ENCODE data around the gene PCDHGA9.

DNA sequence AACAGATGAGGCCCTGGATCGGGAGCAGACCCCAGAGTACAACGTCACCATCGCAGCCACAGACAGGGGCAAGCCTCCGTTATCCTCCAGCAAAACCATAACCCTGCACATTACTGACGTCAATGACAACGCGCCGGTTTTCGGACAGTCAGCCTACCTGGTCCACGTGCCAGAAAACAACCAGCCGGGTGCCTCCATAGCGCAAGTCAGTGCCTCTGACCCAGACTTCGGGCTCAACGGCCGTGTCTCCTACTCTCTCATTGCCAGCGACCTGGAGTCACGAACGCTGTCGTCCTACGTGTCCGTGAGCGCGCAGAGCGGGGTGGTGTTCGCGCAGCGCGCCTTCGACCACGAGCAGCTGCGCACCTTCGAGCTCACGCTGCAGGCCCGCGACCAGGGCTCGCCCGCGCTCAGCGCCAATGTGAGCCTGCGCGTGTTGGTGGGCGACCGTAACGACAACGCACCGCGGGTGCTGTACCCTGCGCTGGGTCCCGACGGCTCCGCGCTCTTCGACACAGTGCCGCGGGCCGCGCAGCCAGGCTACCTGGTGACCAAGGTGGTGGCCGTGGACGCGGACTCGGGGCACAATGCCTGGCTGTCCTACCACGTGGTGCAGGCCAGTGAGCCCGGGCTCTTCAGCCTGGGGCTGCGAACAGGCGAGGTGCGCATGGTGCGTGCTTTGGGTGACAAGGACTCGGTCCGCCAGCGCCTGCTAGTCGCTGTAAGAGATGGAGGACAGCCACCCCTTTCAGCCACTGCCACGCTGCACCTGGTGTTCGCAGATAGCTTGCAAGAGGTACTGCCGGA lies 16.7 kb downstream of the PCDHGA9 start:
- TF ChIP-seq GABPA (tag; conservative IDR thresholded peaks at IDR 0.05; ENCODE audit: low read depth) = no peak
- TF ChIP-seq POLR2AphosphoS5 (IDR thresholded peaks at IDR 0.05; ENCODE audit: control insufficient read depth, insufficient read depth, low read depth, low read length) = no peak
- no peak for TF ChIP-seq TRIM24 (IDR thresholded peaks at IDR 0.05)
- TF ChIP-seq RCOR1 (IDR thresholded peaks at IDR 0.05; ENCODE audit: borderline replicate concordance in 1 of 2, low read depth in 2 of 2, low read length in 2 of 2) = no peak
- no peak for TF ChIP-seq EZH2 (IDR thresholded peaks at IDR 0.05; ENCODE audit: borderline replicate concordance, low read depth, low read length)
- TF ChIP-seq, protein P1, sequence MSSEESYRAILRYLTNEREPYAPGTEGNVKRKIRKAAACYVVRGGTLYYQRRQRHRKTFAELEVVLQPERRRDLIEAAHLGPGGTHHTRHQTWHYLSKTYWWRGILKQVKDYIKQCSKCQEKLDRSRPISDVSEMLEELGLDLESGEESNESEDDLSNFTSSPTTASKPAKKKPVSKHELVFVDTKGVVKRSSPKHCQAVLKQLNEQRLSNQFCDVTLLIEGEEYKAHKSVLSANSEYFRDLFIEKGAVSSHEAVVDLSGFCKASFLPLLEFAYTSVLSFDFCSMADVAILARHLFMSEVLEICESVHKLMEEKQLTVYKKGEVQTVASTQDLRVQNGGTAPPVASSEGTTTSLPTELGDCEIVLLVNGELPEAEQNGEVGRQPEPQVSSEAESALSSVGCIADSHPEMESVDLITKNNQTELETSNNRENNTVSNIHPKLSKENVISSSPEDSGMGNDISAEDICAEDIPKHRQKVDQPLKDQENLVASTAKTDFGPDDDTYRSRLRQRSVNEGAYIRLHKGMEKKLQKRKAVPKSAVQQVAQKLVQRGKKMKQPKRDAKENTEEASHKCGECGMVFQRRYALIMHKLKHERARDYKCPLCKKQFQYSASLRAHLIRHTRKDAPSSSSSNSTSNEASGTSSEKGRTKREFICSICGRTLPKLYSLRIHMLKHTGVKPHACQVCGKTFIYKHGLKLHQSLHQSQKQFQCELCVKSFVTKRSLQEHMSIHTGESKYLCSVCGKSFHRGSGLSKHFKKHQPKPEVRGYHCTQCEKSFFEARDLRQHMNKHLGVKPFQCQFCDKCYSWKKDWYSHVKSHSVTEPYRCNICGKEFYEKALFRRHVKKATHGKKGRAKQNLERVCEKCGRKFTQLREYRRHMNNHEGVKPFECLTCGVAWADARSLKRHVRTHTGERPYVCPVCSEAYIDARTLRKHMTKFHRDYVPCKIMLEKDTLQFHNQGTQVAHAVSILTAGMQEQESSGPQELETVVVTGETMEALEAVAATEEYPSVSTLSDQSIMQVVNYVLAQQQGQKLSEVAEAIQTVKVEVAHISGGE (CRISPR knock-in tag; IDR thresholded peaks at IDR 0.05) = no peak
- TF ChIP-seq PCBP1 (IDR thresholded peaks at IDR 0.05; ENCODE audit: low read depth, low read length, poor library complexity, severe bottlenecking) = no peak
- TF ChIP-seq, protein P2, sequence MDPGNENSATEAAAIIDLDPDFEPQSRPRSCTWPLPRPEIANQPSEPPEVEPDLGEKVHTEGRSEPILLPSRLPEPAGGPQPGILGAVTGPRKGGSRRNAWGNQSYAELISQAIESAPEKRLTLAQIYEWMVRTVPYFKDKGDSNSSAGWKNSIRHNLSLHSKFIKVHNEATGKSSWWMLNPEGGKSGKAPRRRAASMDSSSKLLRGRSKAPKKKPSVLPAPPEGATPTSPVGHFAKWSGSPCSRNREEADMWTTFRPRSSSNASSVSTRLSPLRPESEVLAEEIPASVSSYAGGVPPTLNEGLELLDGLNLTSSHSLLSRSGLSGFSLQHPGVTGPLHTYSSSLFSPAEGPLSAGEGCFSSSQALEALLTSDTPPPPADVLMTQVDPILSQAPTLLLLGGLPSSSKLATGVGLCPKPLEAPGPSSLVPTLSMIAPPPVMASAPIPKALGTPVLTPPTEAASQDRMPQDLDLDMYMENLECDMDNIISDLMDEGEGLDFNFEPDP (CRISPR knock-in tag; IDR thresholded peaks at IDR 0.05) = no peak
- TF ChIP-seq SNRNP70 (optimal IDR thresholded peaks at IDR 0.05; ENCODE audit: low read depth, low read length) = no peak
- no peak for TF ChIP-seq HDAC1 (IDR thresholded peaks at IDR 0.05)
- TF ChIP-seq CTCF (IDR thresholded peaks at IDR 0.05 in 2 of 3, conservative IDR thresholded peaks at IDR 0.05 in 1 of 3; ENCODE audit: insufficient read depth in 2 of 3, low read depth in 1 of 3, low read length in 3 of 3) = no peak
